ENCODE measurements around the gene ACAA1.

ACAA1 gene

GRCh38 chr3:38146504-38146903 is 9.6 kb upstream of the ACAA1 start:
- Mint-ChIP-seq H3K27ac (no peak overlapping the region), H3K4me3 (no peak overlapping the region), H3K9me3 (peaks cover 29% of the 10 kb centered on the region), H3K27me3 (ENCODE audit: low read depth, poor library complexity) (peaks cover 24% of the 10 kb centered on the region), H3K36me3 (ENCODE audit: low read depth) (peaks cover 5% of the 10 kb centered on the region), H3K4me1 (no peaks in the 10 kb centered on the region)
- TF ChIP-seq CTCF (IDR thresholded peaks at IDR 0.05): no peak
- no peak for DNase-seq

DNA sequence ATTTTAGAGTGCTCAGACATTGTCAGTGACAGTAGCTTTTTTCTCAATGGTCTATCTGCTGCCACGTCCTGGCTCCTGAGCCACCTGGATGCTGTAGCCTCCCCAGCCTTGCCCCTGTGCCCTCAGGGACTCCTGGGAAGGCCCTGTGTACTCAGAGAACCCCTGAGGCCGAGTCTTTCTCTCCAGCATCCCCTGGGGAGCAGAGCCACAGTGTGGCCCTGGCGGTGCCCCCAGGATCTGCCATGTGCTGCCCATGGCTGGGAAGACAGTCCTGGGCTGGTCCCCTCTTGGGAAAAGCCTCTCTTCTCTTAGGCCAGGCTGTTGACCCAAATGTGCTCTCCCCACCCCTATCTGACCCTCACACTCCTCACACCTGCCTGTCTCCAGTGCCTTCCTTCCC is 6.6 kb upstream of the ACAA1 start:
- TF ChIP-seq CTCF (IDR thresholded peaks at IDR 0.05): no peak
- DNase-seq: no peak
- peaks cover 14% of the 10 kb centered on the region for H3K36me3 Mint-ChIP-seq (ENCODE audit: low read depth)
- peaks cover 29% of the 10 kb centered on the region for H3K9me3 Mint-ChIP-seq
- H3K4me1 Mint-ChIP-seq: peaks cover 12% of the 10 kb centered on the region
- peaks cover 31% of the 10 kb centered on the region for H3K27me3 Mint-ChIP-seq (ENCODE audit: low read depth, poor library complexity)
- H3K27ac Mint-ChIP-seq: no peak overlapping the region
- no peak overlapping the region for H3K4me3 Mint-ChIP-seq

- H3K4me3 Mint-ChIP-seq: no peak overlapping the region
Observed at GRCh38 chr3:38142959-38143358, 6.0 kb upstream of the ACAA1 start.

DNA sequence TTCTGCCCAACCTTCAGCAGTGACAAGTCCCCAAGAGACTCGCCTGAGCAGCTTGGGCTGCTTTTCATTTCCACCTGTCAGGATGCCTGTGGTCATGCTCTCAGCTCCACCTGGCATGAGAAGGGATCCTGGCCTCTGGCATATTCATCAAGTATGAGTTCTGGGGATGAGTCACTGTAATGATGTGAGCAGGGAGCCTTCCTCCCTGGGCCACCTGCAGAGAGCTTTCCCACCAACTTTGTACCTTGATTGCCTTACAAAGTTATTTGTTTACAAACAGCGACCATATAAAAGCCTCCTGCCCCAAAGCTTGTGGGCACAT is 5.0 kb upstream of the ACAA1 start:
- Mint-ChIP-seq H3K36me3 (ENCODE audit: low read depth) (peaks cover 14% of the 10 kb centered on the region), H3K27ac (no peak overlapping the region), H3K27me3 (ENCODE audit: low read depth, poor library complexity) (peaks cover 35% of the 10 kb centered on the region), H3K4me3 (no peak overlapping the region), H3K9me3 (peaks cover 18% of the 10 kb centered on the region), H3K4me1 (peaks cover 24% of the 10 kb centered on the region)
- no peak for DNase-seq
- no peak for TF ChIP-seq CTCF (IDR thresholded peaks at IDR 0.05)

More at GRCh38 chr3:38142959-38143358, 6.0 kb upstream of the ACAA1 start:
- H3K27me3 Mint-ChIP-seq (ENCODE audit: low read depth, poor library complexity): peaks cover 35% of the 10 kb centered on the region
- TF ChIP-seq CTCF (IDR thresholded peaks at IDR 0.05): no peak
- peaks cover 18% of the 10 kb centered on the region for H3K4me1 Mint-ChIP-seq
- peaks cover 14% of the 10 kb centered on the region for H3K36me3 Mint-ChIP-seq (ENCODE audit: low read depth)
- peaks cover 28% of the 10 kb centered on the region for H3K9me3 Mint-ChIP-seq
- DNase-seq: no peak
- H3K27ac Mint-ChIP-seq: no peak overlapping the region

DNA sequence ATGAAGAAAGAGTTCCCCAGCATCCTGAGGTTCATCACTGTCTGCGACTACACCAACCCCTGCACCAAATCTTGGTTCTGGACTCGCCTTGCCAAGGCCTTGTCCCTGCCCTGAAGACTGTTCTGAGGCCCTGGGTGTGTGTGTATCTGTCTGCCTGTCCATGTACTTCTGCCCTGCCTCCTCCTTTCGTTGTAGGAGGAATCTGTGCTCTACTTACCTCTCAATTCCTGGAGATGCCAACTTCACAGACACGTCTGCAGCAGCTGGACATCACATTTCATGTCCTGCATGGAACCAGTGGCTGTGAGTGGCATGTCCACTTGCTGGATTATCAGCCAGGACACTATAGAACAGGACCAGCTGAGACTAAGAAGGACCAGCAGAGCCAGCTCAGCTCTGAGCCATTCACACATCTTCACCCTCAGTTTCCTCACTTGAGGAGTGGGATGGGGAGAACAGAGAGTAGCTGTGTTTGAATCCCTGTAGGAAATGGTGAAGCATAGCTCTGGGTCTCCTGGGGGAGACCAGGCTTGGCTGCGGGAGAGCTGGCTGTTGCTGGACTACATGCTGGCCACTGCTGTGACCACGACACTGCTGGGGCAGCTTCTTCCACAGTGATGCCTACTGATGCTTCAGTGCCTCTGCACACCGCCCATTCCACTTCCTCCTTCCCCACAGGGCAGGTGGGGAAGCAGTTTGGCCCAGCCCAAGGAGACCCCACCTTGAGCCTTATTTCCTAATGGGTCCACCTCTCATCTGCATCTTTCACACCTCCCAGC is 4.4 kb upstream of the ACAA1 start:
- peaks cover 31% of the 10 kb centered on the region for H3K27me3 Mint-ChIP-seq (ENCODE audit: low read depth, poor library complexity)
- H3K4me3 Mint-ChIP-seq: no peak overlapping the region
- peaks cover 25% of the 10 kb centered on the region for H3K4me1 Mint-ChIP-seq
- peaks cover 12% of the 10 kb centered on the region for H3K9me3 Mint-ChIP-seq
- peaks cover 14% of the 10 kb centered on the region for H3K36me3 Mint-ChIP-seq (ENCODE audit: low read depth)
- DNase-seq: no peak
- no peak for TF ChIP-seq CTCF (IDR thresholded peaks at IDR 0.05)
- no peak overlapping the region for H3K27ac Mint-ChIP-seq

All from nephron progenitor cell (in vitro differentiated cells).